Testis (tissue), 2 donors: Measurements from ENCODE around the gene HOXA6.

Experiments used
- POLR2A ChIP-seq: fragments of 450-650 bp; IDR thresholded peaks from one replicate; pipeline ENCODE4 v1.6.1; 2017; ENCODE audit warnings: antibody characterized with exemption, mild to moderate bottlenecking, moderate library complexity
- TF ChIP-seq, protein P1 (sequence below), 3 experiments: fragments of 450-650 bp in 2 of 3; fragments of 200-600 bp in 1 of 3; sonication (generic) in 1 of 3; IDR thresholded peaks; one replicate each; pipeline ENCODE4 v1.5.1; 2016 to 2019; ENCODE audit warnings: antibody characterized with exemption in 3 of 3, mild to moderate bottlenecking in 2 of 3, moderate library complexity in 1 of 3

DNA sequence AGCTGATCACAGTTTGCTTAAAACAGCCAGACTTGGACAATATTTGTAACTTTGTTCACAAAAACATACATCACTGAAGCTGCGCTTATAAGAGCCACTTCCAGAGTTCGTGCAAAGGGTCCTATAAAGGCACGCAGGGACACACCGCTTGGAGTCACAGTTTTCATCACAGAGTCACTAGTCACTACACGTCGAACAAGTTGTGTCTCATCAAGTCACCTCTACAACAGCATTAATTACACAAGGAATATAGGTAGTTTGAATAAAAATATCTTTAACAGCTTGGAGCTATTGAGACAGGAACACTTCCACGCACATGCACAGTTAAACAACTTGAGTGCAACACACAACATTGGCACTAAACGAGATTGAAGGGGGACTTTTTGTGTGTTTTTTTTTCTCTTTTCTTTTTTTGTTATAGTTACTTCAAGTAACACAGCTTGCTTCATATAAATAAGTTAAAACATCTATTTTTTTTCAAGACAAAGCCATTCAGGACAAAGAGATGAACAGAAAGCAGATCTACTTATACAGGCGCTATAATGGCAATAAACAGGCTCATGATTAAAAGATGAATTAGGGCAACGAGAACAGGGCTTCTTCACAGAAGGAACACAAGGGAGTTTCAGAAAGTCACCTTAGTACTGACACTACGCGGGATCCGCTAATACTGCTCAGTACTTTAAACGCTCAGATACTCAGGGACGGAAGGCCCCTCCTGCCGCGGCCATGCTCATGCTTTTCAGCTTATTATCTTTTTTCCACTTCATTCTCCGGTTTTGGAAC, 6.2 kb downstream of the HOXA6 start:
- no peak for TF ChIP-seq POLR2A
- TF ChIP-seq, protein P1, sequence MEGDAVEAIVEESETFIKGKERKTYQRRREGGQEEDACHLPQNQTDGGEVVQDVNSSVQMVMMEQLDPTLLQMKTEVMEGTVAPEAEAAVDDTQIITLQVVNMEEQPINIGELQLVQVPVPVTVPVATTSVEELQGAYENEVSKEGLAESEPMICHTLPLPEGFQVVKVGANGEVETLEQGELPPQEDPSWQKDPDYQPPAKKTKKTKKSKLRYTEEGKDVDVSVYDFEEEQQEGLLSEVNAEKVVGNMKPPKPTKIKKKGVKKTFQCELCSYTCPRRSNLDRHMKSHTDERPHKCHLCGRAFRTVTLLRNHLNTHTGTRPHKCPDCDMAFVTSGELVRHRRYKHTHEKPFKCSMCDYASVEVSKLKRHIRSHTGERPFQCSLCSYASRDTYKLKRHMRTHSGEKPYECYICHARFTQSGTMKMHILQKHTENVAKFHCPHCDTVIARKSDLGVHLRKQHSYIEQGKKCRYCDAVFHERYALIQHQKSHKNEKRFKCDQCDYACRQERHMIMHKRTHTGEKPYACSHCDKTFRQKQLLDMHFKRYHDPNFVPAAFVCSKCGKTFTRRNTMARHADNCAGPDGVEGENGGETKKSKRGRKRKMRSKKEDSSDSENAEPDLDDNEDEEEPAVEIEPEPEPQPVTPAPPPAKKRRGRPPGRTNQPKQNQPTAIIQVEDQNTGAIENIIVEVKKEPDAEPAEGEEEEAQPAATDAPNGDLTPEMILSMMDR (IDR thresholded peaks at IDR 0.05) = no peak
